NB4 (cell line): ENCODE results near the gene GALNS.

Source experiments
- MAX ChIP-seq: IDR thresholded peaks from 2 replicates; pipeline ENCODE4 v1.6.1; 2011; ENCODE audit warnings: low read depth, low read length
- MYC ChIP-seq: IDR thresholded peaks from 2 replicates; pipeline ENCODE4 v1.6.1; 2011; ENCODE audit warnings: low read depth, low read length
- POLR2A ChIP-seq: IDR thresholded peaks from 2 replicates; pipeline ENCODE4 v1.6.1; 2011; ENCODE audit warnings: mild to moderate bottlenecking; ENCODE audit not compliant: insufficient read length; ENCODE audit errors: extremely low read depth
- TF ChIP-seq, protein P1 (sequence below): IDR thresholded peaks from one replicate; pipeline ENCODE4 v1.5.1; 2012; ENCODE audit warnings: low read depth, low read length

DNA sequence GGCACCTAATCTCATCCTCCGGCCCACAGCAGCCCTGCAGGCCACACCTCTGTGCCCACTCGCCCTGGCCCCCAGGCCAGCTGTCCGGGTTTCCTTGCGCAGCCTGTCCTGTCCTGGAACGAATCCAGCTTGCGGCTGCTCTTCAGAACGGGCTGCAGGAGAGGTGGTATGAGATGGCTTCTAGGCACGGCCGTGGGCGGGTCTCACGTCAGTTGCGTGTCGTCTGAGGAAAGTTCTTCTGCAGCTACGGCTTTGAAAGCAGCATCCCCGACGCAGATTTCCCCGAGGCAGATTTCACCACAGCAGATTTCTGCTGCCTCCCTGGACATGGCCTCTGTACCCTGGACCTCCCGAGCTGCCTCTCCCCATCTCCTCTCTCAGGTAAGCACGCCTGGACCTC lies 18.2 kb downstream of the GALNS start:
- TF ChIP-seq, protein P1, sequence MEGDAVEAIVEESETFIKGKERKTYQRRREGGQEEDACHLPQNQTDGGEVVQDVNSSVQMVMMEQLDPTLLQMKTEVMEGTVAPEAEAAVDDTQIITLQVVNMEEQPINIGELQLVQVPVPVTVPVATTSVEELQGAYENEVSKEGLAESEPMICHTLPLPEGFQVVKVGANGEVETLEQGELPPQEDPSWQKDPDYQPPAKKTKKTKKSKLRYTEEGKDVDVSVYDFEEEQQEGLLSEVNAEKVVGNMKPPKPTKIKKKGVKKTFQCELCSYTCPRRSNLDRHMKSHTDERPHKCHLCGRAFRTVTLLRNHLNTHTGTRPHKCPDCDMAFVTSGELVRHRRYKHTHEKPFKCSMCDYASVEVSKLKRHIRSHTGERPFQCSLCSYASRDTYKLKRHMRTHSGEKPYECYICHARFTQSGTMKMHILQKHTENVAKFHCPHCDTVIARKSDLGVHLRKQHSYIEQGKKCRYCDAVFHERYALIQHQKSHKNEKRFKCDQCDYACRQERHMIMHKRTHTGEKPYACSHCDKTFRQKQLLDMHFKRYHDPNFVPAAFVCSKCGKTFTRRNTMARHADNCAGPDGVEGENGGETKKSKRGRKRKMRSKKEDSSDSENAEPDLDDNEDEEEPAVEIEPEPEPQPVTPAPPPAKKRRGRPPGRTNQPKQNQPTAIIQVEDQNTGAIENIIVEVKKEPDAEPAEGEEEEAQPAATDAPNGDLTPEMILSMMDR: no peak
- no peak for TF ChIP-seq POLR2A
- TF ChIP-seq MYC: no peak
- TF ChIP-seq MAX: no peak
